ENCODE data around the gene YARS2.

The YARS2 gene

DNA sequence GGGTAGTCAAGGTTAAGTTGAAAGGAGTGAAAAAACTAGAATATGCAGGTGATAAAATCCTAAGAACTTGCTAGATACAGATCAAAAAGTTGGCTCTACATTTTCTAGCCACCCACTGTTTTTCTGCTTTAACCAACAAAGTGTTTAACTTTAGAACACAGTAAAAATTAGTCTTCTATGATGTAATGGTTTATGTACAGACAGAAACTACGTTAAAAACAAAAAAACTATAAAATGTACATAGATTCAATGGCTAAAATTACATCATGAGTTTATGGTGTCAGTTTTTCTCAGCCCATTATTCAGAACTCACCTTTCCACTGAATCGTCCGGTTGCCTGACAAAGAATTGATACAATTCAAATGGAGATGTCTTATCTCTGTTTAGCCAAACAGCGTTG is 2.1 kb downstream of the YARS2 start:
- TF ChIP-seq ZFX (IDR thresholded peaks at IDR 0.05), result no peak
- TF ChIP-seq, protein P1, sequence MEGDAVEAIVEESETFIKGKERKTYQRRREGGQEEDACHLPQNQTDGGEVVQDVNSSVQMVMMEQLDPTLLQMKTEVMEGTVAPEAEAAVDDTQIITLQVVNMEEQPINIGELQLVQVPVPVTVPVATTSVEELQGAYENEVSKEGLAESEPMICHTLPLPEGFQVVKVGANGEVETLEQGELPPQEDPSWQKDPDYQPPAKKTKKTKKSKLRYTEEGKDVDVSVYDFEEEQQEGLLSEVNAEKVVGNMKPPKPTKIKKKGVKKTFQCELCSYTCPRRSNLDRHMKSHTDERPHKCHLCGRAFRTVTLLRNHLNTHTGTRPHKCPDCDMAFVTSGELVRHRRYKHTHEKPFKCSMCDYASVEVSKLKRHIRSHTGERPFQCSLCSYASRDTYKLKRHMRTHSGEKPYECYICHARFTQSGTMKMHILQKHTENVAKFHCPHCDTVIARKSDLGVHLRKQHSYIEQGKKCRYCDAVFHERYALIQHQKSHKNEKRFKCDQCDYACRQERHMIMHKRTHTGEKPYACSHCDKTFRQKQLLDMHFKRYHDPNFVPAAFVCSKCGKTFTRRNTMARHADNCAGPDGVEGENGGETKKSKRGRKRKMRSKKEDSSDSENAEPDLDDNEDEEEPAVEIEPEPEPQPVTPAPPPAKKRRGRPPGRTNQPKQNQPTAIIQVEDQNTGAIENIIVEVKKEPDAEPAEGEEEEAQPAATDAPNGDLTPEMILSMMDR (conservative IDR thresholded peaks at IDR 0.05), result no peak
- H3K27ac ChIP-seq, result no peak overlapping the region

DNA sequence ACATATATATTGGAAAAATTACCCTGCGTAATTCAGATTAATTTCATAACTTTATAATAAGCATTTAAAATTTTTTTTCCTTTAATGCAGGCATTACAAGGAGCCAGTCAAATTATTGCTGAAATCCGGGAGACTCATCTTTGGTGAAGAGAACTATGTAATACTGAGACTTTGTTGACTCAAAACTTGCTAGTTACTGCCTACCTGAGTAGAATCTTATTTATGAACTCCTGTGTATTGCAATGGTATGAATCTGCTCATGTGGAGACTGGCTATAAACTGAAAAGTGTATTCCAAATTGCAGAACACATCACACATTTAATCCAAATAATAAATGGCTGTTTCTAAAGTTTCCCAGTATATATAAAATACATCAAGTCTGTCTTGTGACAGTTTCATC is 12.4 kb downstream of the YARS2 start:
- no peak overlapping the region for H3K27ac ChIP-seq
- TF ChIP-seq ZFX (IDR thresholded peaks at IDR 0.05), result no peak
- TF ChIP-seq, protein P1 (conservative IDR thresholded peaks at IDR 0.05), result no peak

DNA sequence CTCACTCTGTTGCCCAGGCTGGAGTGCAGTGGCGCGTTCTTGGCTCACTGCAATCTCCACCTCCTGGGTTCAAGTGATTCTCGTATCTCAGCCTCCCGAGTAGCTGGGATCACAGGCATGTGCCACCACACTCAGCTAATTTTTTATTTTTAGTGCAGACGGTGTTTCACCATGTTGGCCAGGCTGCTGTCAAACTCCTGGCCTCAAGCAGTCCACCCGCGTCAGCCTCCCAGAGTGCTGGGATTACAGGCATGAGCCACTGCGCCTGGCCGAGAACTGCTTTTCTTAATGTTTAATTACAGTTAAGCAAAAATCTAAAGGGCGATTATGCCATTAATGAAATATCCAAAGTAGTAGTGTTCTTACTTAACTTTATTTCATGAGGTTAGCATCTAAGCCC is 13.6 kb downstream of the YARS2 start:
- H3K27ac ChIP-seq, result no peak overlapping the region
- TF ChIP-seq, protein P1 (conservative IDR thresholded peaks at IDR 0.05), result no peak
- no peak for TF ChIP-seq ZFX (IDR thresholded peaks at IDR 0.05)

DNA sequence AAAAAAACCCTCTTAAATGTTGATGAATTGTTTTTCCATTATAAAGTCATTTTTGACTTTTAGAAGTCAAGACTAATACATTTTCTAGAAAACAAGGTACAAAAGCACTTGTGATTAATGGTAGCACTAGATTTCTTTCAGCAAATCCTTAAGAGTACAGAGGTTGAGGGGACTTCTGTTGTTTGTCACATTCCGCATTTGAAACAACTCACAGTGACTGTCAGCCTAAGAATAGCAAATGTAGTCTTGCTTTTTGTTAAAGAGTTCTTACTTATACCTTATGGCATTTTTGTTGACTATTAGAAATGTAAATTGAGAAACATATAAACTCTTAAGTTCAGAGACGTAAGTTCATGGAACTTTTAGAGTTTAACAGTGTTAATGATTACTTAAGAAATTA is 16.4 kb downstream of the YARS2 start:
- no peak for TF ChIP-seq ZFX (IDR thresholded peaks at IDR 0.05)
- H3K27ac ChIP-seq, result no peak overlapping the region

DNA sequence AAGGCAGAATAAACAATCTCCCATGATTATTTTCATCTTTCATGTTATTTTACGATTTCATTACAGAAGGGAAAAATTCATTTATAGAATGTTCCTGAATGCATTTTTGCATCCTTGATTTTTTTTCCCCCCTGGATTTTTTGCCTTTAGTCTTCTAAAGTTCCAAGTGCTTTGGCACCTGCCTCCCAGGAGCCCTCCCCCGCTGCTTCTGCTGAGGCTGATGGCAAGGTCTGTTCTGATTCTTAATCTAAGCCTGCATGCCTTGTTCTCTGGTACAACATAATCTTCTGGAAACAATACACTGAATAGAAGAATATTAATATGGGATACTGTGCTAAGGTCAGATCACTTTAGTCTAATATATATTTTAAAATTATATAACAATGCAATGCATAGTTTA is 18.0 kb downstream of the YARS2 start:
- no peak for TF ChIP-seq ZFX (IDR thresholded peaks at IDR 0.05)
- TF ChIP-seq, protein P1 (conservative IDR thresholded peaks at IDR 0.05), result no peak
- no peak overlapping the region for H3K27ac ChIP-seq

DNA sequence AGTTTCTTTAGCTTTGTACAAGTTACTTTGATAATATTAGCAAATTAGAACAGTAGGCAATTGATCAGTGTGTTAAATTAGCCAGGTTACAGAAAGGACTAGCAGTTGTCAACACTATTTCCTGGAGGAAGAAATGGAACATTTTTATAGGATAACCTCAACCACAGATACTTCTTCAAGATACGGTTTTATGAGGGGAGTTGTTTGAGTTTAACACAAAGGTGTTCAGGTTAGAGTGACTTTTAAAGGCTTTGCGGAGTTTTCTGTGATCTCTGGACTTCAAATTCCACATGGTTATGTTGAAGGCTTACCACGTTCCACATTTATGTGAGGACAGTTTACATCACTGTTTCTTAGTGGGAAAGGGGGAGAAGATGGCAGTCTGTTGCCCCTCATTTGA is 19.3 kb downstream of the YARS2 start:
- TF ChIP-seq ZFX (IDR thresholded peaks at IDR 0.05), result no peak
- TF ChIP-seq, protein P1 (conservative IDR thresholded peaks at IDR 0.05), result no peak
- H3K27ac ChIP-seq, result no peak overlapping the region; the same call in 1 of the 2 replicates

DNA sequence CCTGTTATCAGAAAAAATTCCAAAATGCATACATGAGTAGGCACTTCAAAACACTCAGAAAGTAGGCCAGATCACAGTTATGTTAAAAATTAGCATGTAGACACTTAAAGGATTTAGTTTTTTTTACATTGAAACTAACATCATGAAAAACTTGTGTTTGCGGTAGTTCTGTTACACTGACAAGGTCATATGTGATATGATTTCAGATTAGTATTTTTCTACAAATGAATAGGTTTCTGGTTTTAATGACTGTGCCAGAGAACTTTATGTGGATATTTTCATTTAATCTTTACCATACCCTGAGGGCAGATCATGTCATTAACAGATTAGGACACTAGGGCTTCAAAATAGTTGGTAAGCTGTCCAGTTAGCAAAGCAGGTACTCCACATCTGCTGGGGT is 20.7 kb downstream of the YARS2 start:
- TF ChIP-seq ZFX (IDR thresholded peaks at IDR 0.05), result no peak
- TF ChIP-seq, protein P1 (conservative IDR thresholded peaks at IDR 0.05), result no peak
- H3K27ac ChIP-seq, result no peak overlapping the region

DNA sequence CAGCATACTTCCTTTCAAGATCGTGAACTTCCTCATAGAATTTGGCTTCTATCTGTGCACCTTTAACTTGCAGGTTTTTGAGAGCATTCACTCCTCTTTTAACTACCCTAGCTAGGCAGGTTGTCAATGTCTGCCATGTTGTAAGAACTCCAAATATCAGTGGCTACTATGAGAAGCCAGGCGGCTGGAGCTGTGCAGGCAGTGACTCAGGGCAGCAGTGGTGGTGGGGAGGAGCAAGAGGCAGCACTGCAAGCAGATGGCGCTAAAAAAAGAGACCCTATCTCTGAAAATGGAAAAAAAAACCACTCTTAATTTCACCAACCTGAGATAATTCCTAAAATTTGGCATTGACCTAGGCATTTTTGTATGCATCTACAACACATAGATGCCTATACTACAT is 28.5 kb downstream of the YARS2 start:
- no peak overlapping the region for H3K27ac ChIP-seq
- TF ChIP-seq, protein P1 (conservative IDR thresholded peaks at IDR 0.05), result no peak
- no peak for TF ChIP-seq ZFX (IDR thresholded peaks at IDR 0.05)
